HG03520 (cell line): ENCODE data around the gene FAM227B.
"Not testable (repeated sequence)": the region's sequence is repeated elsewhere in the genome, so short reads cannot be mapped to it uniquely, and the experiment has no call there.

Source experiments
- ATAC-seq: cut with Tn5 transposase; IDR thresholded peaks from one replicate; pipeline ENCODE4 v1.9.1; 2021; ENCODE audit warnings: mild to moderate bottlenecking, moderate library complexity; ENCODE audit not compliant: unreplicated experiment

The FAM227B gene

DNA sequence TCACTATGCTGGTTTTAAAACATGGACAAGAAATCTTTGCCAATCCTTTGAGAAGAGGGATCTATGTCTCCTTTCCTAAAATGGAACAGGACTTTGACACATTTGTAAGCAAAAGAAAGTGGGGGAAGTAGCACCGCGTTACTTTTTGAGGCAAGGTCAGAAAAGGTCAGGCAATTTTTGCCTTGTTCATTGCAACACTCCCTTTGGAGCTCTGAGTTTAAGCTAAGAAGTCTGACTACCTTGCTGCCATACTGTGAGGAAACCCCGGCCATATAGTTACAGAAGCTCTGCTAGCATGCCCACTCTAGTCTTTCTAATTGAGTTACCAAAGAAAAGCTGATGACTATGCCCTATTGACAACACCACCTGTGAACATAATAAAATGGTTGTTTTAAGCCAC, 1.4 kb downstream of the FAM227B start:
- no peak for ATAC-seq

DNA sequence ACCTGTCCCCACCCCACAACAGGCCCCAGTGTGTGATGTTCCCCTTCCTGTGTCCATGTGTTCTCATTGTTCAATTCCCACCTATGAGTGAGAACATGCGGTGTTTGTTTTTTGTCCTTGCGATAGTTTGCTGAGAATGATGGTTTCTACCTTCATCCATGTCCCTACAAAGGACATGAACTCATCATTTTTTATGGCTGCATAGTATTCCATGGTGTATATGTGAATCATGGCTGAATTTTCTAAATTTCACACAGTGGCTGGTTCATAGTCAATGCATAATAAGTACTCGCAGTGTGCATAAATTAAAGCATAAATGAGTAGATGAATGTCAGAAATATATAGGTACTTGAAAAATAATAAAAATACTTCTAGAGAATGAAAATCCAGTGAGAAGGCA, 8.4 kb downstream of the FAM227B start:
- ATAC-seq, result not testable (repeated sequence)

DNA sequence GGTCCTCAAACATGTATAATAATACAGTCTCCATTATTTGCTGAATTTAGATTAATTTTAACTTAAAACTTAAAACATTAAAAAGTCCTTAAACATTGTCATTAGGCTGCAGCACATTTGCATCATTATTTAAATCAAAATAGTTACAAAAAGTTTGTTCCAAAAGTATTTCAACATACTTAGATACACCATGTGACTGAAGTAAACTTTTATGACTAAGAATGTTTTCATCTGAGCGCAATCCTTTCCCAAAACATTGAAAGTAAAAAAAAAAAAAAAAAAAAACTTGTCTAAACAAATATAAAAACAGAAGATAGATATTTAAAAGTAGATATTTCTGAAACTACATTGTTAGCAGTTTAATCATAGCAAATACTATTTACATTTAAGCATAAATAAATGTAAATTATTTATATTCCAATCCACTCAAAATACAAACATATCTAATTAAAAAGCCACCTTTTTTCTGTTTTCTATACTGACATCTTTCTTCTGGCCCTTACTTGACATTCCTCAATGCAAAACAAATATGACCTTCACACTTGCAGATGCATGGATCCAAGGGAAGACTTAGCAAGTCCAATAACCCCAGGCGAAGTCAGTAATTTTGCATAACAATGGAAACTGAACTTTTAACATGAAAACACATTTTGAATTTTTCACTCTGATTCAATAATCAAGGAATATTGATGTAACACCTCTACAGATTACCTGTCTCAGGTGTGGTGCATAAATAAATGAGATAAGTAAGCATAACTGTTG, 10.3 kb downstream of the FAM227B start:
- no peak for ATAC-seq

DNA sequence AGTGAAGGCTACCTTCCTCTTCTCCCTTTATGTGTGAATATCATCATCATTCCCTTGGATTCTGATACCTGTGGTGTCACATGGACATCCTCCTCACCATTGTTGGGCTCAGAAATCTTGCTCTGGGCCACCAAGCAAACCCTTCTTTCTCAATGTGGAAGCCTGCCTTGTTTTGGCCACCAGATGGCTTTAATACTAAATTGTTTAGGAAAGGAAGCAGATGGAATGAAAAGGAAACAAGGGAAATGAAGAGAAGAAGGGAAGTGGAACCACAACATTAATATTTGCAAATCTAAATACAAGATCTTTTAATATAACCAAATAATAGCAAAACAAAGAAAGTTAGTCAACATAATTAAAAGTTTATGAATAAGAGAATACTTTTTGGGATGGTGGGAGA, 14.0 kb downstream of the FAM227B start:
- ATAC-seq, result no peak

DNA sequence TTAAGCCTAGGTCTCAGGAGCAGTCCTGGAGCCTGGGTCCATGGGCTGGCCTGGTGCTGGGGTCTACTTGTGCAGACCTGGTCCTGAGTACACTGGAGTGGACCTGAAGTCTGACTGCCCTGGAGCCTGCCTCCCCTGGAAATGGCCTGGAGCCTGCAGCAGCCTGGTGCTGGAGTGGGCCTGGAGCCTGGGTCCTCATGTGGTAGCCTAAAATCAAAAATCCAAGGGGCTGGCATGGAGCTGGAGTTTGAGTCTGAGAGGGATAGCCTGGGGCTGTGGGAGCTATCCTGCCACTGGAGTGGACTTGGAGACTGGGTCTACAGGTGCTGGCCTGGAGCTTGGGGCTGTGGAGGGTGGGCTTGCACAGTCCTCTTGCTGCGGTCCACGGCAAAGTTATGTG, 15.0 kb downstream of the FAM227B start:
- ATAC-seq, result no peak

DNA sequence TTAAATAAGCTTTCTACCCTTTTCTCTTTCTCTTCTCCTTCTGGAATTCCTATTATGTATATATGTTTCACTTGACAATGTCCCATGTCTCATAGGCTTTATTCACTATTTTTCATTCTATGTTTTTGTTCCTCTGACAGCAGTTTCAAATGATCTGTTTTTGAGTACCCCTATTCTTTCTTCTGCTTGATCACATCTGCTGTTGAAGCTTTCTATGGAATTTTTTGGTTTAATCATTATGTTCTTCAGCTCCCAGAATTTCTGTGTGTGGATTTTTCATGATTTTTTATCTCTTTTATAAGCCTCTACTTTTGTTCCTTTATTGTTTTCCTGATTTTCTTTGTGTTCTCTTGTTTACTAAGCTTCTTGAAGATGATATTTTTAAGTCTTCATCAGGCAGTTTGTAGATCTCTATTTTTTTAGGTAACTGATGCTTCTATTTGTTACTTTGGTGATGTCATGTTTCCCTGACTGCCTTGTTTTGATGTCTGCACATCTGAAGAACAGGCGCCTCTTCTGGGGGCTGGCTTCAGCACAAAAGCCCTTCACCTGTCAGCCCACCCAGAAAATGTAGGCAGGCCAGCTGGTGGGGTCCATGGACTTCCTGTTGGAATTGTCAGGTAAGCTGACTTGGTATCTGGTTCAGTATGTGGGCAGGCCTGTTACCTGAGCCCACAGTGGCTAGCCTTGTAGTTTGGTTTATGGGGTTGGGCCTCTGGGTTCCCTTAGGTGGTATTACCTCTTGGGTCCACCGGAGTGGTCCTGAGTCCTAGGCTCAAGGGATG, 15.8 kb downstream of the FAM227B start:
- no peak for ATAC-seq

DNA sequence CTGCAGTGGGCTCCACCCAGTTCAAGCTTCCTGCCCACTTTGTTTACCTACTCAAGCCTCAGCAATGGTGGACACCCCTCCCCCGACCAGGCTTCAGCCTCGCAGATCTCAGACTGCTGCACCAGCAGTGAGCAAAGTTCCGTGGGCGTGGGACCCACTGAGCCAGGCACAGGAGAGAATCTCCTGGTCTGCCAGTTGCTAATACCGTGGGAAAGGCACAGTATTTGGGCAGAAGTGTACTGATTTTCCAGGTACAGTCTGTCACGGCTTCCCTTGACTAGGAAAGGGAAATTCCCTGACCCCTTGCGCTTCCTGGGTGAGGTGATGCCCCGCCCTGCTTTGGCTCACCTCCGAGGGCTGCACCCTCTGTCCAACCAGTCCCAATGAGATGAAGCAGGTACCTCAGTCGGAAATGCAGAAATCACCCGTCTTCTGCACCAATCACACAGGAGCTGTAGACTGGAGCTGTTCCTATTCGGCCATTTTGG, 27.7 kb downstream of the FAM227B start:
- ATAC-seq, result not testable (repeated sequence)

DNA sequence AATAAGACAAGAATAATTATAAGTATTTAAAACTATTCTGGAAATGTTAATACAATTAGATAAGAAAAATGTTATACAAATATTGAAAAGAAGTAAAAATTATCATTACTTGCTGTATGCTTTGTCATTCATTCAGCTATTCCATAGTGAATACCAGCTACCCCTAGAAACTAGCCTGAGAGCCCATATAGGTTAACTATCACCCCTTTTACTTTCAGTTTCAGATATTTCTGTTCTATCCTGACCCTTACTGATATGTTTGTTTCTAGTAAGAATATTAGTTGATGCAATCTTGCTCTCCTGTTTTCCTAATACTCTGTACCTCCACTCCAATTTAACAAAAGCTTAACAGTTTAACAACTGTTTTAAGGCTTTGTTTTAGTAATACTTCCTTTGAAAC, 31.6 kb downstream of the FAM227B start:
- peak; percentile 60 for ATAC-seq

DNA sequence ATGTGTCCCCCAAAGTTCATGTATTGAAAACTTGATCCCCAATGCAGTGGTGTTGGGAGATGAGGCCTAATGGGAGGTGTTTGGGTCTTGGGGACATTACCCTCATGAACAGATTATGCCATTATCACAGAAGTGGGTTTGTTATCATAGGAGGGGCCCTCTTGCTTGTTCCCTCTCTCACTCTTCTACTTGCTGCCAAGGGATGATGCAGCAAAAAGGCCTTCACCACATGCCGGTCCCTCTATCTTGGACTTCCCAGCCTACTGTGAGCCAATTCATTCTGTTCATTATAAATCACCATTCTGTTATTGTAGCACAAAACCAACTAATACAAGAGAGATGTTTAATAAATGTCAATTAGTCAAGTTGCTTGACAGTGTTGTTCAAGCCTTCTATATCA, 47.2 kb downstream of the FAM227B start:
- ATAC-seq, result no peak

DNA sequence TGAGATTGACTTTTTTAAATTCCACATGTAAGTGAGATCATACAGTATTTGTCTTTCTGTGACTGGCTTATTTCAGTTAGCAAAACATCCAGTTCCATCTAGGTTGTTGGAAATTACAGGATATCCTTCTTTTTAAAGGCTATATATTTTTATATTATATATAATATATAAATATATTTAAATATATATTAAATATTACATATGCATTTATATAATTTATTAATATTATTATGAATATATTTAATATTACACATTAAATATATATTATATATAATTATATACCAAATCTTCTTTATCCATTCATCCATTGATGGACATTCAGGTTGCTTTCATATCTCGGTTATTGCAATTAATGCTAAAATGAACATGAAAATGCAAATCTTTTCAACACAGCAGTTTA, 49.9 kb downstream of the FAM227B start:
- no peak for ATAC-seq

DNA sequence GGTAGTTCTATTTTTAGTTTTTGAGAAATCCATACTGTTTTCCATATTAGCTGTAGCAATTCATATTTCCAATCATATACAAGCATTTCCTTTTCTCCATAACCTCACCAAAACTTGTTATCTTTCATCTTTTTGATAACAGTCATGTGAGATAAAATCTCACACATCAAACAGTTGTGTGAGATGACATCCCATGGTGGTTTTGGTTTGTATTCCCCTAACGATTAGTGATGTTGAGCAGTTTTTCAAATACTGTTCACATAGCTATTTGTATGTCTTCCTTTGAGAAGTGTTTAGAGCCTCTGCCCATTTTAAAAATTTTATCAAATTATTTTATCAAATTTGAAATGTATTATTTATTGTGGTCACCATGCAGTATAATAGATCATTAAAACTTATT, 50.4 kb downstream of the FAM227B start:
- no peak for ATAC-seq

DNA sequence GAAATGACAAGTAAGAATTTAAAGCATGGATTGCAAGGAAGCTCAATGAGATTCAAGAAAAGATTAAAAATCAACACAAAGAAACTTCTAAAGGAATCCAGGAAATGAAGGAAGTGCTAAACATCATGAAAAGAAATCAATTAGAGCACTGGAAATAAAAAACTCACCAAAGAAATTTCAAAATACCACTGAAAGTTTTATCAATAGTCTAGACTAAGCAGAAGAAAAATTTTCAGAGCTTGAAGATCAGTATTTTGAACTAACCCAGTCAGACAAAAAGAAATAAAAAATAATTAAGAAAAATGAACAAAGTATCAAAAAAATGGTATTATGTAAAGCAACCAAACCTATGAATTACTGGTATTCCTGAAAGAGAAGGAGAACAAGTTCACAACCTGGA, 60.6 kb downstream of the FAM227B start:
- ATAC-seq, result no peak

DNA sequence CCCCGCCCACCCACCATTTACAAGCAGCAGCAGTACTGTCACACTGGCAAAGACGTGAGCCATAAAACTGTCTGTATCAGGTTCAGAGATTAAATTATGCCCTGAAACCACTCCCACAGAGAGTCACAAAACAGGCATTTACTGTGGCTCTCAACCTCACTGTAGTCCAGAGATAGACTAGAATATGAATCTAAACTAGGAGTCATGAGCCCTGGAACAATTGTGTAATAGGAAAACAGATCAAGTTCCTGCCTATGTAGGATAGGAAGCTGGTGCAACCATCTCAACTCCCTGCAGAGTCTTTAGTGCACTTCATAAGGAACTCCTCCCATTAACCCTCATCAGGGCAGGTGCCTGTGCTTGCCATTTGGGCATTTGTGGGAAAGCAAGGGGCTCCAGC, 61.7 kb downstream of the FAM227B start:
- ATAC-seq, result no peak

DNA sequence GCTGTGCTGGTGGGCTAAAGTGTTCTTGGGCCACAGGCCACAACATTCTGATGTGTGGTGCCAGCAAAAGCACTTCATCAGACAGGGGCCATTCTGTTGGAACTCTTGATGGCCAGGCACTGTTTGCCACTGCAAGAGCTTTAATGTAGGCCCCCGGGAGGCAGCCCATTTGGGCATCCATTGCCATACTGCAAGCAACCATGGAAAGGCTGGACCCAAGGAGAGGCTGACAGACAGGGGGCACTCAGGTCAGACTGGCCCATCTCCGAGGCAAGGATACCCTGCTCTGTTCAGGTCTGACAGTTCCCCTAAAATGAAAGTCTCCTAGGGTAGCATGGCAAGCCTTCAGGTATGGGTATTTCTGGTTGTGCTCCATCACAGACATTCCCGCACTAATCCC, 64.2 kb downstream of the FAM227B start:
- ATAC-seq, result no peak

DNA sequence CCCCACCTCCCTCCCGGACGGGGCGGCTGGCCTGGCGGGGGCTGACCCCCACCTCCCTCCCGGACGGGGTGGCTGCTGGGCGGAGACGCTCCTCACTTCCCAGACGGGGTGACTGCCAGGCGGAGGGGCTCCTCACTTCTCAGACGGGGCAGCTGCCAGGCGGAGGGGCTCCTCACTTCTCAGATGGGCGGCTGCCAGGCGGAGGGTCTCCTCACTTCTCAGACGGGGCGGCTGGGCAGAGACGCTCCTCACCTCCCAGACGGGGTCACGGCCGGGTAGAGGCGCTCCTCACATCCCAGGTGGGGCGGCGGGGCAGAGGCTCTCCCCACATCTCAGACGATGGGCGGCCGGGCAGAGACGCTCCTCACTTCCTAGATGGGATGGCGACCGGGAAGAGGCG, 70.3 kb downstream of the FAM227B start:
- ATAC-seq, result not testable (repeated sequence)

DNA sequence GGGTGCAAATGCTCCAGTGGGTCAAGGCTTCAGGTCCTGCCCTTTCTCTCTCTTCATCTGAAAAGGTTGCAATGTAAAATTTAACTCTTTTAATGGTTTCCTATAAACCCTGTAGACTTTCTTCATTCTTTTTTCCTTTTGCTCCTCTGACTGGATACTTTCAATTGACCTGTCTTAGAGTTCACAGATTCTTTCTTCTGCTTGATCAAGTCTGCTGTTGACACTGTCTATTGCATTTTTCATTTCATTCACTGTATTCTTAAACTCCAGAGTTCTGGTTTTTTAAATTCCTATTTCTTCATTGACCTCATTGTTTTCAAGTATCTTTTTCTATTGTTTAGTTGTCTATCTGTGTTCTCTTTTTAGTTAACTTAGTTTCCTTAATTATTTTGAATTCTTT, 82.1 kb downstream of the FAM227B start:
- no peak for ATAC-seq

DNA sequence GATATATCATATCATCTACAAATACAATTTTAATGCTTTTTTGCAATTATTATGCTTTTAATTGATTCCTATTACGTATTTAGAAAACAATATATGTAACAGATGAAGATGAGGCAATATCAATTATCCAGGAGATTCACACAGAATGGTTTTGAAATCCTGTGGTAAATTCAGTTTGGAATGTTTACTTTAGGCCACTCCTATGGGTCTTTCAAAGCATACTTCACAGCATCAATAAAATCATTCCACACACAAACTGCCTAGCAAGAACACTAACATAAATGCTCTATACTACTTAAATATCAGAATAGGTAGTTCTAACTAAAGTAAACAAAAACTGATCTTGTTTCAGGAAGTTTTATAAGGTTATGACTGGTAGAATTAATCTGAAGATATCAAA, 90.5 kb downstream of the FAM227B start:
- no peak for ATAC-seq

DNA sequence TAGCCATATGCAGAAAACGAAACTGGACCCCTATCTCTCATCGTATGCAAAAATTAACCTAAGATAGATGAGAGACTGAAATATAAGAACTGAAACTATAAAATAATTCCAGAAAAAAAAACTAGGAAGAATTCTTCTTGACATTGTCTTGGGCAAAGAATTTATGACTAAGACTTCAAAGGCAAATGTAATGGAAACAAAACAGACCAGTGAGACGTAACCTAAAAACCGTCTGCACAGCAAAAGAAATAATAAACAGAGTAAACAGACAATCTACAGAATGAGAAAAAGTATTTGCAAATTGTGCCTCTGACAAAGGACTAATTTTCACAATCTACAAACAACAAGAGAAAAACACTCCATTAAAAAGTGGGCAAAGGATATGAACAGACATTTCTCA, 92.3 kb downstream of the FAM227B start:
- no peak for ATAC-seq

DNA sequence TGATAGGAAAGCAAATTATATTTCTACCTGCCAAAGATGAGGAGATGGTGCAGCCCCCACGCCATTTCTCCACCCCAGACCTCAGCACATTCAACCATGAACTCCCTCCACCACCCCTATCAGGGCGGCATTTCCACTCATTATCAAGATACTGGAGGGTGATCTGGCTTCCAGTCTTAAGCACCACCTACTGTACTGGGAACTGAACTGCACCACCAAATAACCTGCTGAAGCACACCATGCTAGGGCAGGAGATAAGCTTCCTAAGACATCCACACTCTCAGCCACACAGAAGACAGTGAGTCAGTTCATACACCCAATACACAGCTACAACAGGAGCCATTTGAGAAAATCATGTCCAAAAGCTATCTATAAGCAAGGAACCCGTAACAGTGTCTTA, 98.8 kb downstream of the FAM227B start:
- ATAC-seq, result no peak

DNA sequence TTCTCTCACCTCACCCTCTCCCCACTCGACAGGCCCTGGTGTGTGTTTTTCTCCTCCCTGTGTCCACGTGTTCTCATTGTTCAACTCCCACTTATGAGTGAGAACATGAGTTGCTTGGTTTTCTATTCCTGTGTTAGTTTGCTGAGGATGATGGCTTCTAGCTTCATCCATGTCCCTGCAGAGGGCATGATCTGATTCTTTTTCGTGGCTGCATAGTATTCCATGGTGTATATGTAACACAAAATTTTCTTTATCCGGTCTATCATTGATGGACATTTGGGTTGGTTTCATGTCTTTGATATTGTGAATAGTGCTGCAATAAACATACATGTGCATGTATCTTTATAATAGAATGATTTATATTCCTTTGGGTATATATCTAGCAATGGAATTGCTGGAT, 107.9 kb downstream of the FAM227B start:
- ATAC-seq, result not testable (repeated sequence)

DNA sequence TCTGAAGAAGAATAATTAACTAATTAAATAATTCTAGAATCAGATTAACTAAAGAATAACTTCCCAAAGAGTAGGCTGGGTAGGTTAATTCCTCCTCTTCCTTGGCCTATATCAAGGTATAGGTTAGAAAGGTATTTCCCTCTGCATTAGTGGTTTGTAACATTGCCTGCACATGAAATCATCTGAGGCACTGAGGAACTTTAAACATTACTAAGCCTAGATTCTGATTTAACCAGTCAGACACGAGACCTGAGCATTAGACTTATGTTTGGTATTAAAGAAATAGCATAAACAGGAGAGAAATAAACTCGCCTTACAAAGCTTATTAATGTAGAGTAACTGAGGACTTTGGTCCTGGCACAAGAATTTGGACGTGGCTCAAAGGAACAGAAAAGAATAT, 113.4 kb downstream of the FAM227B start:
- ATAC-seq, result no peak

DNA sequence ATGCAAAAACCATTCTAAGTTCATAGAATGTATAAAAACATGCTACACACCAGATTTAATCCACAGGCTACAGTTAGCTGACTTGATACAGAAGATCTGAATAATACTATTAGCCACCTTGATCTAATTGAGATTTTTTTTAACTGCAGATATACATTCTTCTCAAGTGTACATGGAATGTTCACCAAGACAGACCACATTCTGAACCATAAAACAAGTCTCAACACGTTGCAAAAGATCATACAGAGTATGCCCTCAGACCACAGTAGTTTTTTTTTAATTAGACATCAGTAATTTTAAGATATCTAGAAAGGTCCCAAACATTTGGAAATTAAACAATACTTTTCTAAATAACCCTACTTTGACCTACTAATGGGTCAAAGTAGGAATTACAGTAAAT, 114.3 kb downstream of the FAM227B start:
- no peak for ATAC-seq
